Upper lobe of left lung (tissue), 4 donors: ENCODE results near the gene CEP128.

Experiments
- EP300 ChIP-seq, 4 donors: sonication (generic); formaldehyde crosslinking; IDR thresholded peaks; one replicate each; pipeline ENCODE4 v1.5.1; 2017; ENCODE audit warnings: antibody characterized with exemption in 4 of 4, control low read depth in 2 of 4
- POLR2A ChIP-seq, 4 donors: fragments of 450-650 bp; IDR thresholded peaks; one replicate each; pipeline ENCODE4 v1.5.1; 2016 to 2017; ENCODE audit warnings: antibody characterized with exemption in 4 of 4, mild to moderate bottlenecking in 2 of 4
- POLR2AphosphoS5 ChIP-seq, 2 donors: sonication (generic); formaldehyde crosslinking; IDR thresholded peaks; one replicate each; pipeline ENCODE4 v1.5.1; 2017; ENCODE audit warnings: antibody characterized with exemption in 2 of 2
- TF ChIP-seq, protein P1 (sequence below), 6 experiments: fragments of 450-650 bp in 4 of 6; fragments of 200-600 bp in 2 of 6; sonication (generic) in 2 of 6; IDR thresholded peaks; one replicate each; pipeline ENCODE4 v1.5.1; 2016 to 2019; ENCODE audit warnings: antibody characterized with exemption in 6 of 6

DNA sequence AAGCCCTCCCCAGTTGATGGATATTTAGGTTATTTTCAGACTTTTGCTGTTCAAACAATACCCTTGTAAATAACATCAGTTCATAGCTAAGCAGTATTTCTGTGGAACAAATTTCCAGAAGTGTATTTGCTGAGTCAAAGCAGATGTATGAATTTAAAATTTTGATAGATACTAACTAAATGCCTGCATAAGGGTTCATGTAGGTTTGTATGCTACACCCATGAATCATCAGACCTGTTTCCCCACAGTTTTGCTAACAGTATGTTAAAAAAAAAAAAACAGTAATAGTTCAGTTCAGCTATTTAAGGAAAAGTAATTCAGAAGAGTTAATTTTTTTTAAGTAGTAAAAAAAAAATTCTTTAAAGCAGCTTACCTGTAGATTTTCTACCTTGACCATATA, 494.1 kb downstream of the CEP128 start:
- TF ChIP-seq POLR2A (IDR thresholded peaks at IDR 0.05) (no peak), POLR2AphosphoS5 (IDR thresholded peaks at IDR 0.05) (no peak), EP300 (IDR thresholded peaks at IDR 0.05) (no peak)
- TF ChIP-seq, protein P1, sequence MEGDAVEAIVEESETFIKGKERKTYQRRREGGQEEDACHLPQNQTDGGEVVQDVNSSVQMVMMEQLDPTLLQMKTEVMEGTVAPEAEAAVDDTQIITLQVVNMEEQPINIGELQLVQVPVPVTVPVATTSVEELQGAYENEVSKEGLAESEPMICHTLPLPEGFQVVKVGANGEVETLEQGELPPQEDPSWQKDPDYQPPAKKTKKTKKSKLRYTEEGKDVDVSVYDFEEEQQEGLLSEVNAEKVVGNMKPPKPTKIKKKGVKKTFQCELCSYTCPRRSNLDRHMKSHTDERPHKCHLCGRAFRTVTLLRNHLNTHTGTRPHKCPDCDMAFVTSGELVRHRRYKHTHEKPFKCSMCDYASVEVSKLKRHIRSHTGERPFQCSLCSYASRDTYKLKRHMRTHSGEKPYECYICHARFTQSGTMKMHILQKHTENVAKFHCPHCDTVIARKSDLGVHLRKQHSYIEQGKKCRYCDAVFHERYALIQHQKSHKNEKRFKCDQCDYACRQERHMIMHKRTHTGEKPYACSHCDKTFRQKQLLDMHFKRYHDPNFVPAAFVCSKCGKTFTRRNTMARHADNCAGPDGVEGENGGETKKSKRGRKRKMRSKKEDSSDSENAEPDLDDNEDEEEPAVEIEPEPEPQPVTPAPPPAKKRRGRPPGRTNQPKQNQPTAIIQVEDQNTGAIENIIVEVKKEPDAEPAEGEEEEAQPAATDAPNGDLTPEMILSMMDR (IDR thresholded peaks at IDR 0.05), result no peak
